Activated B cell treated with CpG ODN at 0.5 μM for 24 hours (primary cell): ENCODE results near the gene BCHE. TPM values are rescaled to one million over a fixed set of nuclear protein-coding genes. Genes with fewer than 3 reads are reported as not detected.

Experiments used
- ATAC-seq: fragments of 200-7000 bp; cut with Tn5 transposase; one replicate; pipeline ENCODE4 v1.10.0; 2021; ENCODE audit warnings: low read depth, mild to moderate bottlenecking, moderate library complexity
- CTCF ChIA-PET: fragments of 350-600 bp; sonication (Branson Sonifier 250); formaldehyde crosslinking; loops from one replicate; lab custom pipeline; 2021; ENCODE audit warnings: antibody characterized with exemption; lab: Charles Lee
- POLR2A ChIA-PET: fragments of 350-600 bp; sonication (Branson Sonifier 250); formaldehyde crosslinking; loops from one replicate; lab custom pipeline; 2021; ENCODE audit warnings: antibody characterized with exemption; lab: Charles Lee
- DNase-seq: peaks from one replicate; pipeline ENCODE4 v3.0.0; 2022
- H3K27ac Mint-ChIP-seq: one replicate; pipeline ENCODE4 v1.8.0; 2020; ENCODE audit warnings: mixed read lengths
- H3K27me3 Mint-ChIP-seq: one replicate; pipeline ENCODE4 v1.8.0; 2021; ENCODE audit warnings: mixed read lengths
- H3K36me3 Mint-ChIP-seq: one replicate; pipeline ENCODE4 v1.8.0; 2021; ENCODE audit warnings: low read depth, mixed read lengths
- H3K4me1 Mint-ChIP-seq: one replicate; pipeline ENCODE4 v1.8.0; 2021; ENCODE audit warnings: mixed read lengths
- H3K4me3 Mint-ChIP-seq: one replicate; pipeline ENCODE4 v1.8.0; 2020; ENCODE audit warnings: mild to moderate bottlenecking, mixed read lengths
- H3K9me3 Mint-ChIP-seq: one replicate; pipeline ENCODE4 v1.8.0; 2020; ENCODE audit warnings: mixed read lengths
- intact Hi-C: fragments of 100-400 bp; cut with micrococcal nuclease; formaldehyde crosslinking; loops from one replicate; pipeline ENCODE4 v1.15.1; 2024
- total RNA-seq: library from RNA; stranded (reverse); gene quantifications from 2 replicates; pipeline ENCODE4 v1.2.3, GENCODE V29; 2022
- TF ChIP-seq, protein P1 (sequence below): fragments of 200-600 bp; IDR thresholded peaks from one replicate; pipeline ENCODE4 v1.8.0; 2022; ENCODE audit warnings: antibody characterized with exemption, mild to moderate bottlenecking

The BCHE gene
- total RNA-seq, 1 donor from 2014 or later, result not detected

DNA sequence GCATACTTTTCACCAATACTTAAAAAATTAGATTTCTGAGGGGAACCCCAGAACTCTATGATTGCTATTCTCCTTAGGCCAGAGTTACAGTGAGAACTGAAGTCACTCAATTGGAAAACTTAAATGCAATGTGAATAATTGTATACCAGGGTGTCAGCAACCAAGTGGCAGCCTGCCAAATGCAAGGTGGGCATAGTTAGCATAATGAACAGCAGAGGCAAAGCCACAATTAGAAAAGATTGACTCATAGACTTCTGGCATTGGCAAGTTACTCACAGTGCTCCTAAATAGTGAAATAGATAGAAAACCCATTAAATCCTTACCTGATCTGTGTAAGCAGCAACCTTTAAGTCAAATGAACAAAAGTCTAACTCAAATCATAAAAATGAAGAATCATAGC, 94.9 kb downstream of the BCHE start:
- DNase-seq (no peak), ATAC-seq (no peak)
- no peaks in the 10 kb centered on the region for H3K36me3 Mint-ChIP-seq
- TF ChIP-seq, protein P1, sequence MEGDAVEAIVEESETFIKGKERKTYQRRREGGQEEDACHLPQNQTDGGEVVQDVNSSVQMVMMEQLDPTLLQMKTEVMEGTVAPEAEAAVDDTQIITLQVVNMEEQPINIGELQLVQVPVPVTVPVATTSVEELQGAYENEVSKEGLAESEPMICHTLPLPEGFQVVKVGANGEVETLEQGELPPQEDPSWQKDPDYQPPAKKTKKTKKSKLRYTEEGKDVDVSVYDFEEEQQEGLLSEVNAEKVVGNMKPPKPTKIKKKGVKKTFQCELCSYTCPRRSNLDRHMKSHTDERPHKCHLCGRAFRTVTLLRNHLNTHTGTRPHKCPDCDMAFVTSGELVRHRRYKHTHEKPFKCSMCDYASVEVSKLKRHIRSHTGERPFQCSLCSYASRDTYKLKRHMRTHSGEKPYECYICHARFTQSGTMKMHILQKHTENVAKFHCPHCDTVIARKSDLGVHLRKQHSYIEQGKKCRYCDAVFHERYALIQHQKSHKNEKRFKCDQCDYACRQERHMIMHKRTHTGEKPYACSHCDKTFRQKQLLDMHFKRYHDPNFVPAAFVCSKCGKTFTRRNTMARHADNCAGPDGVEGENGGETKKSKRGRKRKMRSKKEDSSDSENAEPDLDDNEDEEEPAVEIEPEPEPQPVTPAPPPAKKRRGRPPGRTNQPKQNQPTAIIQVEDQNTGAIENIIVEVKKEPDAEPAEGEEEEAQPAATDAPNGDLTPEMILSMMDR, result no peak
- H3K27ac Mint-ChIP-seq, result no peak overlapping the region
- H3K9me3 Mint-ChIP-seq, result peaks cover 5% of the 10 kb centered on the region
- POLR2A ChIA-PET, result no interaction called here
- H3K4me3 Mint-ChIP-seq, result no peak overlapping the region
- CTCF ChIA-PET, result no interaction called here
- H3K4me1 Mint-ChIP-seq, result no peaks in the 10 kb centered on the region
- no peaks in the 10 kb centered on the region for H3K27me3 Mint-ChIP-seq
- intact Hi-C loops, result no loop called here

DNA sequence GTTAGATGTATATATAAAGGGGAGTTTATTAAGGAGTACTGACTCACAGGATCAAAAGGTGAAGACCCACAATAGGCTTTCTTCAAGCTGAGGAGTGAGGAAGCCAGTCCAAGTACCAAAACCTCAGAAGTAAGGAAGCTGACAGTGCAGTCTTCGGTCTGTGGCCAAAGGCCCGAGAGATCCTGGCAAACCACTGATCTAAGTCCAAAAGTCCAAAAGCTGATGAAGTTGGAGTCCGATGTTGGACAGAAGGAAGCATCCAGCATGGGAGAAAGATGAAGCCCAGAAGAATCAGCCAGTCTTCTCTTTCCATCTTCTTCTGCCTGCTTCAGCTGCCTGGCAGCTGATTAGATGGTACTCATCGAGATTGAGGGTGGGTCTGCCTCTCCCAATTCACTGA, 107.5 kb downstream of the BCHE start:
- Mint-ChIP-seq H3K4me1 (no peaks in the 10 kb centered on the region), H3K27me3 (no peaks in the 10 kb centered on the region), H3K27ac (no peak overlapping the region), H3K36me3 (no peaks in the 10 kb centered on the region), H3K9me3 (peaks cover 3% of the 10 kb centered on the region), H3K4me3 (no peak overlapping the region)
- intact Hi-C loops, result no loop called here
- ChIA-PET CTCF (no interaction called here), POLR2A (no interaction called here)
- DNase-seq (no peak), ATAC-seq (no peak)
- TF ChIP-seq, protein P1, result no peak

DNA sequence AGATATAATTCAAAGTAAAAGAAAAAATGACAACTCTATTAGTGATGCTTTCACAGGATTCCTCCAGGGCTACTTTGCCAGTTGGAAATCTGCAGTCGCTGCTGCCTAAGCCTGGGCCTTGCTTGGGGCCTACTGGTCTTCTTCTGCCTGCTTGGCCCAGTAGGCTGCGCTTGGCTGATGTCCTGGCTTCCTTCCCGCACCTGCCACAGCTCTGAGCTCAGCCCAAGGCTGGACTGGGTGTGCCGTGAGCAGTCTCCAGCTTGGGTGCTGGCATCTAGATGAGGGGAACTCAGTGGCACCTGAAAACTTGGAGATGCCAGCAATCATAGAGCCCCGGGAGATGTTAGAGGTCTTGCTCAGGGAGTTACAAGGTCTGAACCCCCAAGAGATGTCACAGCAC, 108.3 kb downstream of the BCHE start:
- CTCF ChIA-PET, result no interaction called here
- TF ChIP-seq, protein P1, result no peak
- intact Hi-C loops, result no loop called here
- POLR2A ChIA-PET, result no interaction called here
- Mint-ChIP-seq H3K9me3 (no peaks in the 10 kb centered on the region), H3K4me1 (no peaks in the 10 kb centered on the region), H3K27ac (no peak overlapping the region), H3K4me3 (no peak overlapping the region), H3K36me3 (no peaks in the 10 kb centered on the region), H3K27me3 (no peaks in the 10 kb centered on the region)
- DNase-seq (no peak), ATAC-seq (no peak)

DNA sequence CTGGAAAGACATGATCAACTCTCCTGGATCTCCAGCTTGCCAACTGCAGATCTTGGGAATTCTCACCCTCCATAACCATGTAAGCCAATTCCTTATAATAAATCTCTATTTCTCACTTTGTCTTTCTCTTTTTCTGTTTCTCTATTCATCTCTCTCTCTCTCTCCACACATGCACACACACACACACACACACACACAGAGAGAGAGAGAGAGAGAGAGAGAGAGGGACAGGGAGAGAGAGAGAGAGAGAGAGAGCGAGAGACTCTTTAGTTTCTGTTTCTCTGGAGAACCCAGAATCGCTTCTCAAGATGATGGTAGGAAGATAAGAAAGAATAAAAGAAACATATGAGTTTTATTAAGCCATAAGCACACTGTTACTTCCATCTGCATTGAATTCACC, 111.9 kb downstream of the BCHE start:
- no peaks in the 10 kb centered on the region for H3K36me3 Mint-ChIP-seq
- no peak for DNase-seq
- H3K4me1 Mint-ChIP-seq, result no peaks in the 10 kb centered on the region
- no peaks in the 10 kb centered on the region for H3K27me3 Mint-ChIP-seq
- ChIA-PET CTCF (no interaction called here), POLR2A (no interaction called here)
- no peak overlapping the region for H3K27ac Mint-ChIP-seq
- H3K9me3 Mint-ChIP-seq, result no peaks in the 10 kb centered on the region
- no peak overlapping the region for H3K4me3 Mint-ChIP-seq
- TF ChIP-seq, protein P1, result no peak
- ATAC-seq, result no peak
- intact Hi-C loops, result no loop called here
